ENCODE data around the gene OCEL1. TPM values are rescaled to one million over a fixed set of nuclear protein-coding genes. Genes with fewer than 3 reads are reported as not detected.

OCEL1 gene
- polyA plus RNA-seq, 3 donors, result 21.4 to 46.4 (median 30.6) TPM

DNA sequence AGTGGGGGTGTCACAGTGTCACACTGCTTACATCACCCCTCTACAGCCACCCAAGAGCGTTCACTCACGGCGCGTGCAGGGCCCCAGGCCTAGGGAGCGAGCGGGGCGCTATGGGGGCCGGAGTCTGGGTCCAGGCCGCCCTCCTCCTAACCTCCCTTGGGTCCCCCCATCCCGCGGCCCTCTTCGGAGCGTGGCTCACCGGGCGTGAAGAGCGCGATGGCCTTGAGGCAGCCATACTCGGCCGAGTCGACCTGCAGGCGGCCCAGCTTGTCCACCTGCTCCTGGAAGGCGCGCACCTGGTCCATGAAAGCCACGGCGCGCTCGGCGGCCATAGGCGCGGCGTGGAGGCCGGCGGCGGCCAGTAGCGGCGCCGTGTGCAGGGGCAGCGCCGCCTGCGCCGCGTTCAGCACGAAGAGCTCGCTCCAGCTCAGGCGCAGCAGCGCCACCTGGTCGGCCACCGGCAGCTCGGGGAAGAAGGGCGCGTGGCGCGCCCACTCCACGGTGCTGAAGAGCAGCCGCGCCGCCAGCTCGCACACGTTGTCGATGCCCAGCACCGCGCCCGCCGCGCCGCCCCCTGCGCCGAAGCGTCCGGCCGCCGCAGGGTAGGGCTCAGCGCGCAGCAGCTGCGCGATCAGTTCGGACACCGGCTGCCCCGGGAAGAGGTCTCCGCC is 9.4 kb downstream of the OCEL1 start:
- 3 to 7% (median 7%) methylated on average over 51 to 80 of the region's 80 CpGs for WGBS, 3 donors
- H3K27ac ChIP-seq (ENCODE audit: low read depth, low read length), result no peak overlapping the region

DNA sequence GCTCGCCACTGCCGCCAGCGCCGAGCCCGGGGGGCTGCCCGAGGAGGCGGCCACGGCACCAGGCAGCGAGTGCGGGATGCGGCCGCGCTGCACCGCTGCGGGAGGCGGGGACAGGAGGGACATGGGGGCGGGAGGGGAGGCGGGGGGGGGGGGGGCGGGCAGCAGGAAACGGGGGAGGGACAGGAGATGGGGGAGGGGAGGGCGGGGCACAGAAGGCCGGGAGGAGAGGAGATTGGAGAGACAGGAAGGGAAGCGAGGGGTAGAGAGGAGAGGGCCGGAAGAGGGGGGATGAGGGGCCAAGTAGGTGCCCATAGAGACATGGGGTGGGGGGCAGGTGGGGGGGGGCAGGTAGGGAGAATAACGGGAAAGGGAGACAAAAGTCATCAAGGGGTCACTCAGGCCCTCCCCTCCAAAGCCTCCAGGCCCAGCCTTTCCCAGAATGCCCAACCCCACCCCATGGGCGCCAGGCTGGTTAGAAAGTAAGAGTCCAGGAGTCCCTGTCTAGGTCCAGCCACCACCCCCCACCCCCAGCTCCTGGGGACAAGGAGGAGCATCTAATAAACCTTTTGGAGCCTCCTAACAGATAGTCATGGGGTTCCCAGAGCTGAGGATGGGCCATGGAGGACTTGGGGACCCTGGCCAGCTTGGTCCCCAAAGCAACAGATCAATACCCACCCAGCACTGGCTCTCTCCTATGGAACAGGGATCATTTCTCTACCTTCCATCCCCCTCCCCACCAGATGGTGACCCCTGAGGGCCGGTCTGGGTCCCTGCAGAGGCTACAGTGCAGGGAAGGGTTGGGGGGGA is 10.1 kb downstream of the OCEL1 start:
- whole genome bisulfite sequencing, 3 donors, result 7 to 10% (median 8%) methylated on average over 19 to 22 of the region's 27 CpGs
- H3K27ac ChIP-seq (ENCODE audit: low read depth, low read length), result no peak overlapping the region

DNA sequence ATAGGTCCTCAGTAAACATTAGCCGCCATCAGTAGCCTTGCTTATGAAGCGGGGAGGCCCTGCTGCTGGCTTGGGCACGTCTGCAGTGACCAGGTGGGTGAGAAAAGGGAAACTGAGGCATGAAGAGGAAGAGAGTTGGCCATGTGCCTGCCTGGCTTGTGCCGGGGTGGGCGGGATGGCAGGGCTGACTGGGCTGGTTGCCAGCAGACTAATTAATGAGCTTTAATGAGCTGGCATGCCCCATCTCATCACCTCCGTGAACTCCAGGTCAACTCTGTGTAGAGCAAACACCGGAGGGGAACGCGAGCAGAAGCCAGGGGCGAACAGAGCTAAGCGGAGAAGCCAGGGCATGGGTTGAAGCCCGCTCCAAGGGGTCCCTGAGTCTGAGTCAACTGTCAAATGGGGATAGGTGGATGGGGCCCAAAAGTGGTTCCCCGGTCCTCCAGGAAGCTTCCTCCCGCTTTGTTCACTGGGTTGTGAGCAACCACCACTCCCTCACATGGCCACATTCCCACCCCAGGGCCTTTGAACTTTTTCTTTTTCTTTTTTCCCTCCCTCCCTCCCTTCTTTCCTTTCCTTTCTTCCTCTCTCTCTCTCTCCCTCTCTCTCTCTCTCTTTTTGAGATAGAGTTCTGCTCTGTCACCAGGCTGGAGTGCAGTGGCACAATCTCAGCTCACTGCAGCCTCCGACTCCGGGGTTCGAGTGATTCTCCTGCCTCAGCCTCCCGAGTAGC is 11.0 kb downstream of the OCEL1 start:
- no peak overlapping the region for H3K27ac ChIP-seq (ENCODE audit: low read depth, low read length)
- WGBS, 3 donors, result 69 to 81% (median 79%) methylated on average over 18 of the region's 18 CpGs

DNA sequence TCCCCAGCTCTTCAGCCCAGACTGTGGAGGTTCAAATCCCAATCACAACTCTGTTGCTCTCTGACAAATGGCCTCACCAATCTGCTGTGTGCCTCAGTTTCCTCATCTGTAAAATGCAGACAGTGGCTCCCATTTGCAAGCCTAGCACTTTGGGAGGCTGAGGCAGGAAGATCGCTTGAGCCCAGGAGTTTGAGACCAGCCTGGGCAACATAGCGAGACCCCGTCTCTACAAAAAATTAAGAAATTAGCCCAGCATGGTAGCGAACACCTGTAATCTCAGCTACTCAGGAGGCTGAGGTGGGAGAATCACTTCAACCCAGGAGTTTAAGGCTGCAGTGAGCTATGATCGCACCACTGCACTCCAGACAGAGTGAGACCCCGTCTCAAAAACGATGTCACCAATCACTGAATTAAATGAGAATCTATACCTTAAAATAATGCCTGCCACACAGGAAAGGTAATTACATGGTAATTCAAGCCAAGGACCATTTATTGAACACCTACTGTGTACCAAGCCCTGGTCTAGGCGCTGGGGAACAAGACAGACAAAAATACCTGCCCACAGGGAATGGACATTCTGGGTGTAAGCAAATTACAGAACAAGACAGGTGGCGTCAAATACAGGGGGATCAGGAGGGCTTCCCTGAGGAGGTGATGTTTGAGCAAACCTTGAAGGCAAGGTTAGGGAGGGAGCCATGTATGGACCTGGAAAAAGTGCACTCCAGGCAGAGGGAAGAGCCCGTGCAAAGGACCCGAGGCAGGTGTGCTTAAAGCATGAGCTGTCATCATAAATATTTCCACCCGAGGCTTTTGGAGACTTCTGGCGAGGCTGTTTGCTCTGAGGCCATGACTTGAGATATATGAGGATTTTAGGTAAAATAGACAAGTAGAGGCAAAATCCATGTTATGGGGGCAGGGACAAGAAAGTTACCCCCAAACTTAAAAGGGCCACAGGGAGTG is 12.0 kb downstream of the OCEL1 start:
- no peak overlapping the region for H3K27ac ChIP-seq (ENCODE audit: low read depth, low read length)
- 91 to 95% (median 94%) methylated on average over 13 of the region's 13 CpGs for WGBS, 3 donors

DNA sequence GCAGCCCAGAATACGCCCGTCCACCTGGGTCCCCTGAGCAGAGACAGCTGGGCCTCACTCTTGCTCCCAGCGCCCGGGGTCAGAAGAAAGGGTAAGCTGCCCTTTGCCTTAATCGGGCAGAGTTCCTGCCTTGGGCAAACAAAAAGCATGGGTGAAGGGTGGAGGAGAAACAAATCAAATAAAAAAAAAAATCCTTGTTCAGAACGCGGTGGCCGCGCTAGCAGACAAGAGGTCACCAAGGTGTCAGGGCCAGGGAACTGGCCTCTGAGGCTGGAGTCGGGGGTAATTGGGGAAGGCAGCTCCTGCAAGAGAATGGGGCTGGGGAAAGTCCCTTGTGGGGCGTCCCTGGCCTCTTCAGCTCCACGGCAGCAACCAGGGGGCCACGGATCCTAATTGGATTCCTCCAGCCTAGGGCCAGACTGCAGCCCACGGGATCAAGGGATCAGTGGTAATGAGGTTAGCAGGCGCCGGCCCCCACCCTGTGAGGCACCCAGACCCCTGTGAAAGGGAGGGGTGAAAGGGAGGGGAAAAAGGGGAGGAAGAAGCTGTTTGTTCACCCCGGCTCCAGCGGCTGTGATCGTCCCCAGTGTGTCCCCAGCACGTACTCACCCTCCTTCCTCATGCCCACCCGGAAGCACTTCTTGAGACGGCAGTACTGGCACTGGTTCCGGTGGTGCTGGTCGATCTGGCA is 14.2 kb downstream of the OCEL1 start:
- H3K27ac ChIP-seq (ENCODE audit: low read depth, low read length), result no peak overlapping the region
- WGBS, 3 donors, result 35 to 77% (median 68%) methylated on average over 24 of the region's 24 CpGs

DNA sequence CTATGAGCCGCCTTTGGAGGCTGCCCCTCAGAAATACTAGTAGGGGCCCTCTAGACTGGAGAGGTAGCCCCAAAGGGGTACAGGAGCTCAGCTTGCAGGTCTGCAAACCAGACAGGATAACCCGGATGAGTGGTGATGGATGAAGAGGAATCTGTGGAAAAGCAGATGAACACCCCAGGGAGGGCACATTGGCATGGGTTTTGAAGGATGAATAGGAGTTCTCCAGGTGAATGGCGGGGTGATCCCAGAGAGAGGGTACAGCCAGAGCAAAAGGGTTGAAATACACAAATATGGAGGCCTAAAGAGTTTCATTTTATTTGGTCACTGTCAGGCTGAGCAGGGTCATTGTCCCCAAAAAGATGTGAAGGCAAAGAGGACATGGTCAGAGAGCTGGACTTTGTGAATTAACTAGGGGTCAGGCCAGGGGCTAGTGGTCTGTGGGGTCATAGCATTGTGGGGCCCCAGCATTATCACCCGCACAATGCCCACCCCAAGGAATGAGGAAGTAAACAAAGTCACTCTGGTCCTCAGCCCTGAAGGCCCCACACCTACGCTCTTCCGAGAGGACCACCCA is 14.9 kb downstream of the OCEL1 start:
- no peak overlapping the region for H3K27ac ChIP-seq (ENCODE audit: low read depth, low read length)
- 96 to 99% (median 97%) methylated on average over 6 of the region's 6 CpGs for WGBS, 3 donors

DNA sequence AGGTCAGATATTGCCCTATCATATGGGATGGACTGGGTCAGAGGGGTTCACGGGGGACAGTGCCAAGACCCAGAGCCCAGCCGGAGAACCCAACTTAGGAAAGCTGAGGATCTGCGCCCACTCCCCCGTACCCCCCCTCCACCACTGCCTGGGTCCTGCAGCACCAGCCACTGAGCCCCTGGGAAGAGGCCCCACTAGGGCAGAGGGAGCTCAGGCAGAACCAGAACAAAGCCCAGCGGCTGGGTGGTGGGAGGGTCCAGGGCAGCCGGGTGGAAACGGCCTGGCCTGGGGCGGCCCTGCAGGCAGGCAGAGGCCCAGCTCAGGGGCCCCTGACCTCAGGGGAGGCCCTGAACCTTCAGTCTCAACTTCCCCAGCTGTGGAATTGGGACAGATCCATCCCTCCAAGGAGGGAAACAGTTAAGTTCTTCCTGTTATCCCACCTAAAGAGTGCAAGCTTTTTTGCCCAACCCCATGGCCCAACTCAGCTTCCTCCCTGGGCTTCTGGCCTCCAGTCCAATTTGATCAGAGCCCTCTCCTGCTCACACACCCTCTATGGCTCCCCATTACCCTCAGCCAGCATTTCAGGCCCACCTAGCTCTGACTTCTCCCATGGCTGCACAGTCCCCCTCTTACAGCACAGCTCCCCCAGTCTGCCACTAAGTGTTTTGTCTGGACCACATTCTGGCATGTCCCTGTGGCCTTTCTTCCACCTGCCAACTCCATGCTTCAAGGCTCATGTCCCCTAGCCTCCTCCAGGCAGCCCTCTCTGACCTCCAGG is 16.6 kb downstream of the OCEL1 start:
- no peak overlapping the region for H3K27ac ChIP-seq (ENCODE audit: low read depth, low read length)
- 47 to 65% (median 62%) methylated on average over 8 of the region's 8 CpGs for WGBS, 3 donors

DNA sequence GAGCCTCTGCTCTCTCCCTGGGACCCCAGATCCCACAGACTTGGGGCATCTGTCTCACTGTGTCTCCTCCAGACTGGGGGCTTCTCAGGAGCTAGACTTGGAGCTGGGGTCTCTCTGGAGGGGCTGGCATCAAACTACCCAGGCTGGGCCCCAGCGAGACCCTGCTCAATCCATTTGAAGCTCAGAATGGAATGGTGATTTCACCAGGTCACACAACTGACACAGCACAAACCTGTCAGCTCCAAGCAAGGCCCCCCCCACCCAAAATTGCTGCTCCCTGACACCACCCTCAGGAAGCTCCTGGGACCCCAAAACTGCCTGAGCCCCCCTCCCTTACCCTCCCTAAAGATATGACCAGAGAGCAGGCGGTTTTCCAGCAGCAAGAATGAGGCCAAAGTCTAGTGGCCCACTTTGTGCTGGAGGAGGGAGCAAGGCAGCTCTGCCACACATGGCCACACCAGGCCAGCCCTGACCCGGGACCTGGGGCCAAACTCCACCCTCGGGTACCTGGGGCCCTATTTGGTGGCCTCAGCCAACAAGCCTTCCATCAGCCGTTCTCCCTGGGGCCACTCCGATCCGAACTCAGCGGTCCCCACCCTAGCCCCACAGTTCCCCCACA is 17.3 kb downstream of the OCEL1 start:
- WGBS, 3 donors, result 18 to 61% (median 38%) methylated on average over 8 of the region's 8 CpGs
- no peak overlapping the region for H3K27ac ChIP-seq (ENCODE audit: low read depth, low read length)

DNA sequence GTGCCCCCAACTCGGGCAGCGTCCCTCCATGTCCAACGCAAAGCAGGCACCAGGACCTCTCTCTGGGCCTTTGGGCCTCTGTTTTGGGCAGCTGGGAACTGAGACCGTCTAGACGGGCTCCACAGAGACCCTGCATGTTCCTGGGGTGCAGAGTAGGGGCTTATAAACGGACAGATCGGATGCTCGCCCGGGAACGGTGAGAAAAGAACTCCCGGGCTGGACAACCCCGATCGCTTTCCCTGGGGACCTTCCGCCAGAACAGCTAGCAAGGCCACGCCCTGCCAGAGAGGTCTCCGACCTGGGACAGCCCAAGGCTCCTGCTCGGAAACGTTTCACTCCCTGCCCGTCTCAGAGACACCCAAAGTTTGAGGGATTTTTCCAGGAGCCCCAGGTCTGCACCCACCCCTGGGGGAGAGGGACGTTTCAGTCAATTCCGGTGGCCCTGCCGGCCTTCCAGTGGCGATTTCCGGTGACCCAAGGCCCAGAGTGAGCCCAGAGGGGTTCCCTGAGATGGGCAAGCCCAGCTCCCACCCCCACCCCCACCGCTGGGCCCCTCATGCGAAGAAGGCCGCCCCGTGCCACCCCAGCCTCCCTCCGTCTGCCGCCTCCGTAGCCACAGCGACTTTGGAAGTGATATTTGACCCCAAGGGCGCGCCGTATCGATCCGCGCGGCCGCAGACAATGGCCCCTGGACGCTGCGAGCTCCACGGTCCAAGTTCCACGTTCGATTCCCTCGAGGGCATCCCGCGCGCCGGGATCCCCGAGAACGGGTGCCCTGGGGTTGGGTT is 18.0 kb downstream of the OCEL1 start:
- 6 to 31% (median 16%) methylated on average over 49 to 52 of the region's 52 CpGs for WGBS, 3 donors

DNA sequence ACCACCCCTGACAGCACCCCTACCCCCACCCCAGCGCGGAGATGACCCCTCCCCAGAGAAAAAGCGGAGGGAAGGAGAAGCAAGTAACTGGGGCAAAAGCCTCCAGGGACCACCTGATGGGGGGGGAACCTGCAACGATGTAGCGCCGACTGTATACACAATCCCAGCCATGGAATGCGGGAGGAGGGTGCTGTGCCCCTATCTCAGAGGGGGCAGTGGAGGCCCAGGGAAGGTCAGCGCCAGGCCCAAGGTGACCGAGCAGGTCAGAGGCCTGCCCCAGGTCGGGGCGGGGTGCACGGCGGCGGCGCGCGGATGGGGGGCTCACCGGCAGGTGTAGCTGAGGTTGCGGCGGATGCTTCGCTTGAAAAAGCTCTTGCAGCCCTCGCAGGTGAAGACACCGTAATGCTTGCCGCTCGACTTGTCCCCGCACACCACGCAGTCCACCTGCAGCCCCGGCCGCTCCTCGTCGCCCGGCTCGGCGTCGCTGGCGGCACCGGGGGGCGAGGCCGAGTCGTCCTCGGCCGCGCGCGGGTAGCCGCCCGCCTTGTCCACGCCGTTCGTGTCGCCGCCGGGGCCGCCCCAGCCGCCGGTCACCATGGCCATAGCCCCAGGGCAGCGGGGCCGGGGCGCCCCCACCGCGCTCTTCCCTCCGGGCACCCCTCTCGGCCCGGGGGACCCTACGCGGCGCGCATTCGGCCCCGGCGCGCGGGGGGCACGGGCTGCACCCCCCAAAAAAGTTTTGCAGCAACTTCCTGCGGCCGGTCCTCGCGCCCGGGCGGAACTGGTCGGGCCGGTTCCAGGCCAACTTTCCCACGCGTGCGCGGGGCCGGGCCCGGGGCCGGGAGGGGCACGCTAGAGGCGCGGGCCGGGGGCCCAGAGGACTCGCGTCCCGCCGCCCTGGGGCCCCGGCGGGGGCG is 18.9 kb downstream of the OCEL1 start:
- H3K27ac ChIP-seq (ENCODE audit: low read depth, low read length), result no peak overlapping the region
- WGBS, 3 donors, result 0 to 2% (median 2%) methylated on average over 72 to 99 of the region's 100 CpGs

More for the DNA sequence above, 18.0 kb downstream of the OCEL1 start:
- H3K27ac ChIP-seq (ENCODE audit: low read depth, low read length), result no peak overlapping the region

DNA sequence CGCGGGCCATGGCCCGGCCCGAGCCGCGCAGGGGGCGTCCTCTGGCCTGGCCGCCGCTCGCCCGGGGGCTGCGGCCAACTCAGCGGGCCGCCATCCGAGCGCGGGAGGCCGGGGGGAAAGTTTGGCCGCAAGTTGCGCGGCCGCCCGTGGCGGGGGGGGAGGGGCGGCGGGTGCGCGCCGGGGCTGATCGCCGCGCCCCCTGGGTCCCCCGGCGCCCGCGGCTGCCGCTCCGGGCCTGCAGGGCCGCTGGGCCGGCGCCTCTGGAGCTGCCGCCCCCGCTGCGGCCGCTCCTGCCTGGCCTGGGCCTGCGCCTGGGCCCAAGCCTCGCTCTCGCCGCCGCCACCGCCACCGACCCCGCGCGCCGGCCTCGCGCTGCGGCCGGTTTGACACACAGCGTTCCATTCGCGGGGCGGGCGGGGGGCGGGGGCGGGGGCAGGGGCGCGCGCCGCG is 19.5 kb downstream of the OCEL1 start, which contains the start of gene NR2F6:
Gene NR2F6 (minus strand): TSS at position 385 of the 450 bp plus-strand sequence. CDS start 699 bp downstream, outside the sequence.
- WGBS, 3 donors, result 0 to 2% (median 1%) methylated on average over 12 to 57 of the region's 72 CpGs
- no peak within 1 kb of the TSS for H3K27ac ChIP-seq (ENCODE audit: low read depth, low read length)

DNA sequence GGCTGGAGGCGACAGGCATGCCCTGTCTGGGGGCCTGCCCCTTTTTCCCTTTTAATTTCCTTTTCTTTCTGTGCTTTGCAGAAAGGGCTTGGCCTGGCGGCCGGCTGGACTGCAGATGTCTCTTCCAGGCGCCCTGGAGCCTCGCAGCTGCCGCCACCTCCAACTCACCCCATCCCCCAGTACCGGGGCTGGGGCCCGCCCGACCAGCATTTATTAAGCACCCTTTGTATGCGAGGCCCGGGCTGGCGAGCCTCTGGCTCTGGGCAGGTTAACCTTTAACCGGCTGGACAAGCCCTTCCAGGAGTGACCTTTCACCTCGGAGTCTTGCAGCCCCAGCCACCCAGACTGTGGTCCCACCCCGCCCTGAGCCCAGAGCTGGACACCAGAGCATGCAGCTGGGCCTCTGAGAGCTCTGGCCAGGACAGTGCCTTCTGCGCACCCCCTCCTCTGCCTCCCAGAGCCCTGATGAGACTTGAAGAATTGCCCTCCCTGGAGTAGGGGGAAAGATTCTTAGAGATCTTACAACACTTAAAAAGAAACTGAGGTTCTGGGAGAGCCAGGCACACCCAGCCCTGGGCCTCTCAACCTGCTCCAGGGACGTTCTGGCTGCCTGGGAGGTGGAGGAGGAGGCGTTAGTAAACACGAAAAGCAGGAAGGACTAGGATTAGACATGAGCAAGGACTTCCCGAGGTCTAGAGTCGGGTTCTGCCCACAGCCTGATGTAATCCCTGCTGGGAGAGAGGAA is 20.8 kb downstream of the OCEL1 start:
- H3K27ac ChIP-seq (ENCODE audit: low read depth, low read length), result no peak overlapping the region
- 8 to 15% (median 10%) methylated on average over 21 of the region's 21 CpGs for WGBS, 3 donors

DNA sequence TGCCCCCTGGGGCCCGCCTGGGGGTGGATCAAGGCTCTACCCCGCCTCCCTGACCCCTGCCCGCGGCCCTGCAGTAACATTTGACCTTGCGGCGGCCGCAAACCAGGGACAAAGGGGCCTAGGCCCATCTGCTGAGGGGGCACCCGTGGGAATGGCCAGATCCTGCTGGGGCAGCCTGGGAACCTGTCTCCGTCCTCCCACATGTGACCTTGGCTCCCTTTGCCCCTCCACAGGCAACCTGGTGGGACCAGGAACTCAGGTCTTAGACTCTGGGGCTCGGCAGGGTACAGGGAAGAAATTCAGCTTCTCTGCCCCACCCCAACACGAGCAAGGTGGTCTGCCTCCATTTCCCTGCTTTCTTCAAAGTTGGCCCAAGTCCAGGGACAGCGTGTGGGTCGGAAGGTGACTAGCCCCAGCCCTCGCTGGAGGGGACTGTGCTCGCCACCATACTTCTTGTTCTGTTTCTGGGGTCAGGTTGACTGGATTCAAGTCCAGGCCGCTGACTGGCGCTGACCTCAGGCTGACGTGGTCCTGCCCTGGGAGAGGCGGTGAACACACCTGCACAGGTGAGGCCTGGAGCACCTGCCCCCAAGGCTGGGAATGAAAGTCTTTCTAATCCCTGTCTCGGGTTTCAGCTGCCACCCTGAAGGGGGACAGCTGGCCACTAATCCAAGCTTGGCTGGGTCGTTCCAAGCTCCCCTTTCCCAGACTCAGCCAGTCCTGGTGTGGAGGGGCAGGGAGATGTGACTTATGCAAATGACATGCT is 22.2 kb downstream of the OCEL1 start:
- 29 to 74% (median 63%) methylated on average over 21 of the region's 21 CpGs for WGBS, 3 donors
- no peak overlapping the region for H3K27ac ChIP-seq (ENCODE audit: low read depth, low read length)

Data from adipose tissue (tissue), 3 donors.